ENCODE data around the gene PDIA5.

The PDIA5 gene

DNA sequence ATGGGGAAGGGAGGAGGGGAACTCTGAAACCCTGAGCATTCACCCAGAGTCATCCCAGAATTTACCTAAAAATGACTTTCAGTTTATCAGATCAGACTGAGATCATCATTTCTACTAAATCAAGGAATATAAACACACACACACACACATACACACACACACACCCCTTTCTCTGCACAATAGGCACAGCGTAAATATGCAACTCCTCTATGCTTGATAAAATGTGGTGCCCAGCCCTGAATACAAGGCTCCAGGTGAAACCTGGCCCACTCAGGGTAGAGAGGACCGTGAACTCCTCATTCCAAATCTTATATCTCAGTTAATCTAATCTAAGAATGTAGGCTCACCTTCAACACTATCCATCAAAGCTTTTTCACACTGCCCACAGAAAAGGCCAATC lies 103.1 kb downstream of the PDIA5 start:
- Histone ChIP-seq H3K36me3 (peaks cover 19% of the 10 kb centered on the region), H3K9me3 (ENCODE audit: severe bottlenecking) (peaks cover 2% of the 10 kb centered on the region), H3K27ac (peak overlapping the region; percentile 84), H3K4me3 (ENCODE audit: low read depth, low read length) (no peak overlapping the region), H3K27me3 (ENCODE audit: insufficient read depth, low read depth, severe bottlenecking) (no peaks in the 10 kb centered on the region)
- TF ChIP-seq, protein P1, sequence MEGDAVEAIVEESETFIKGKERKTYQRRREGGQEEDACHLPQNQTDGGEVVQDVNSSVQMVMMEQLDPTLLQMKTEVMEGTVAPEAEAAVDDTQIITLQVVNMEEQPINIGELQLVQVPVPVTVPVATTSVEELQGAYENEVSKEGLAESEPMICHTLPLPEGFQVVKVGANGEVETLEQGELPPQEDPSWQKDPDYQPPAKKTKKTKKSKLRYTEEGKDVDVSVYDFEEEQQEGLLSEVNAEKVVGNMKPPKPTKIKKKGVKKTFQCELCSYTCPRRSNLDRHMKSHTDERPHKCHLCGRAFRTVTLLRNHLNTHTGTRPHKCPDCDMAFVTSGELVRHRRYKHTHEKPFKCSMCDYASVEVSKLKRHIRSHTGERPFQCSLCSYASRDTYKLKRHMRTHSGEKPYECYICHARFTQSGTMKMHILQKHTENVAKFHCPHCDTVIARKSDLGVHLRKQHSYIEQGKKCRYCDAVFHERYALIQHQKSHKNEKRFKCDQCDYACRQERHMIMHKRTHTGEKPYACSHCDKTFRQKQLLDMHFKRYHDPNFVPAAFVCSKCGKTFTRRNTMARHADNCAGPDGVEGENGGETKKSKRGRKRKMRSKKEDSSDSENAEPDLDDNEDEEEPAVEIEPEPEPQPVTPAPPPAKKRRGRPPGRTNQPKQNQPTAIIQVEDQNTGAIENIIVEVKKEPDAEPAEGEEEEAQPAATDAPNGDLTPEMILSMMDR (IDR thresholded peaks at IDR 0.05; ENCODE audit: low read depth, low read length) = no peak
- DNase-seq = no peak

GRCh38 chr3:123180791-123181190 lies 114.0 kb downstream of the PDIA5 start:
- Histone ChIP-seq H3K4me3 (ENCODE audit: low read depth, low read length) (no peak overlapping the region), H3K27me3 (ENCODE audit: insufficient read depth, low read depth, severe bottlenecking) (no peaks in the 10 kb centered on the region), H3K9me3 (ENCODE audit: severe bottlenecking) (peaks cover 3% of the 10 kb centered on the region), H3K27ac (no peak overlapping the region), H3K36me3 (no peaks in the 10 kb centered on the region)
- TF ChIP-seq, protein P1 (IDR thresholded peaks at IDR 0.05; ENCODE audit: low read depth, low read length) = no peak
- no peak for DNase-seq

DNA sequence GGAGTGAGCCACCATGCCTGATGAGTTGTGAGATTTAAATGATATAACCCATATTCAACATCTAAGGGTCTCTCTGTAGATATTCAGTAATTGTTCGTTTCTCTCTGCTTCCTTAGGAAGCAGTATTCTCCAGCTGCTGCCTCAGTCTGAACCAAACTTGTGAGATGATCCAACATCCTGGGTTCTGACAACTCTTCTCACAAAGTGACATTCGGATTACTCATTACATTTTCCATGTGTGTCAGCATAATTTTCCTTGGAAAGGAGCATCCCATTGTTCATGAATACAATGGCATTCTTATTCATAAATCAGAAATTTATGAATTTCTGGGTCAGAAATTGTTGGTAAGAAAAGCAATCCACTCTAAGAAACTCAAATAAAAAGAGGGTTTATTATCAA lies 119.9 kb downstream of the PDIA5 start:
- H3K36me3 ChIP-seq = no peaks in the 10 kb centered on the region
- H3K27me3 ChIP-seq (ENCODE audit: insufficient read depth, low read depth, severe bottlenecking) = no peaks in the 10 kb centered on the region
- no peak overlapping the region for H3K4me3 ChIP-seq (ENCODE audit: low read depth, low read length)
- TF ChIP-seq, protein P1 (IDR thresholded peaks at IDR 0.05; ENCODE audit: low read depth, low read length) = no peak
- DNase-seq = no peak
- H3K9me3 ChIP-seq (ENCODE audit: severe bottlenecking) = no peaks in the 10 kb centered on the region
- H3K27ac ChIP-seq = no peak overlapping the region

DNA sequence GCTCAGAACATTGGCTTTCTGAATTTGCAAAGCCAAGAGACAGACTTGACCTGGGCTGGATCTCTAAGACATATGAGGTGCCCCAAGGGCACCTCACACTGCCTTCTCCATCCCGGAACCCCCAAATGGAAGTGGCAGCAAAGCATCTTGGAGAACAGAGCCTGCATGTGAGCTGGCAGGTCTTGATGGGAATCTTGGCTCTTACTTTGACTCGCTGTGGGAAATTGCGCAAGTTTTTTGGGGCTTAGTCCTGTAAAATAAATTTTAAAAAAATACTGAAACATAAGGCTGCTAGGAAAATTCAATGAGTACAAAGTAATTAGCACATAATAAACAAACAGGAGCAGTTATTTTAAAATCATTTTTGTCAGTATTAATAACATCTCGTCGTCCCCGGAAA lies 121.2 kb downstream of the PDIA5 start:
- H3K9me3 ChIP-seq (ENCODE audit: severe bottlenecking) = no peaks in the 10 kb centered on the region
- no peaks in the 10 kb centered on the region for H3K27me3 ChIP-seq (ENCODE audit: insufficient read depth, low read depth, severe bottlenecking)
- TF ChIP-seq, protein P1 (IDR thresholded peaks at IDR 0.05; ENCODE audit: low read depth, low read length) = no peak
- no peak overlapping the region for H3K27ac ChIP-seq
- H3K36me3 ChIP-seq = no peaks in the 10 kb centered on the region
- no peak for DNase-seq
- H3K4me3 ChIP-seq (ENCODE audit: low read depth, low read length) = no peak overlapping the region

- DNase-seq = no peak
- Histone ChIP-seq H3K27me3 (ENCODE audit: insufficient read depth, low read depth, severe bottlenecking) (no peaks in the 10 kb centered on the region), H3K9me3 (ENCODE audit: severe bottlenecking) (no peaks in the 10 kb centered on the region), H3K36me3 (no peaks in the 10 kb centered on the region), H3K27ac (no peak overlapping the region), H3K4me3 (ENCODE audit: low read depth, low read length) (no peak overlapping the region)
- TF ChIP-seq, protein P1 (IDR thresholded peaks at IDR 0.05; ENCODE audit: low read depth, low read length) = no peak
Observed at GRCh38 chr3:123193448-123194101, 126.8 kb downstream of the PDIA5 start.

- DNase-seq = peak; percentile 58
- Histone ChIP-seq H3K27me3 (ENCODE audit: insufficient read depth, low read depth, severe bottlenecking) (no peaks in the 10 kb centered on the region), H3K4me3 (ENCODE audit: low read depth, low read length) (no peak overlapping the region), H3K27ac (no peak overlapping the region), H3K36me3 (no peaks in the 10 kb centered on the region), H3K9me3 (ENCODE audit: severe bottlenecking) (no peaks in the 10 kb centered on the region)
- TF ChIP-seq, protein P1 (IDR thresholded peaks at IDR 0.05; ENCODE audit: low read depth, low read length) = peak; percentile 59
Observed at GRCh38 chr3:123194552-123194951, 127.7 kb downstream of the PDIA5 start.

Measured in WERI-Rb-1 (cell line).